ENCODE results near the gene APBB2. TPM values are rescaled to one million over a fixed set of nuclear protein-coding genes. Genes with fewer than 3 reads are reported as not detected.

Gene APBB2
- total and polyA plus RNA-seq, 4 donors = 4.8 to 31.5 (median 11.2) TPM

GRCh38 chr4:41156574-41156973 is 57.8 kb downstream of the APBB2 start (continued):
- TF ChIP-seq RXRA (IDR thresholded peaks at IDR 0.05) (no peak), YY1 (IDR thresholded peaks at IDR 0.05) (no peak)

DNA sequence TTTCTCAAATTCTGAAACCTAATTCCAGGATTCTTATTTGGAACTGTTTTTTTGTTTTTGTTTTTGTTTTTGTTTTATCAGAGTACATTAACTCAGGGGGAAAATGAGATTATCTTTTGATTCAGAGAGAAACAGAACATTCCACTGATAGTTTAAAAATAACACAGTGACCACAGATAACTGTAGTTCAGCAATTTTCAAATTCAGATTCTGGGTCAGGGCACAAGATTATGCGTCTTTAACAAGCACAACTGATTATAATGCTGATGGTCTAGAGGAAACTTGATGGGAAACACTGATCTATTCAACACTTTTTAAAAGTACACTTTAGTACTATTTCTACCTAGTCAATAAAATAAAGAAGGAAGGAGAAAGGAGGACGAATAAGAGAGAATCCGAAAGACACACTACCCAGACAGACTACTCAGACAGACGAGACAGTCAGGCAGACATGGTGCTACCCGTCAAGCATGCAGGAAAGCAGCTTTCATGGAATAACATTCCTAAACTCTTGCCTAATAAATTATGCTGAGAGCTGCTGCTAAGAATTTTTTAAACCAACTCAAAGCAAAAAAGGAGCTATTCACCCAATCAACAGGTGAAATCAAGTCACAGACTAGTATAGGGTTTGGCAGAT is 59.0 kb downstream of the APBB2 start:
- Histone ChIP-seq H3K27ac (ENCODE audit: low read depth in 1 of 2, low read length in 2 of 2) (no peak overlapping the region), H3K9me3 (ENCODE audit: control insufficient read depth in 4 of 4, low read length in 3 of 4) (no peaks in the 10 kb centered on the region), H3K9ac (ENCODE audit: low read depth in 1 of 2, low read length in 2 of 2) (no peak overlapping the region), H3K27me3 (ENCODE audit: control insufficient read depth in 4 of 4, insufficient read depth in 4 of 4, low read length in 3 of 4) (no peaks in the 10 kb centered on the region), H3K36me3 (ENCODE audit: control insufficient read depth in 4 of 4, insufficient read depth in 3 of 4, low read depth in 1 of 4, low read length in 3 of 4) (no peaks in the 10 kb centered on the region), H3K4me1 (ENCODE audit: control insufficient read depth in 4 of 4, insufficient read depth in 4 of 4, low read length in 3 of 4) (peaks cover 0 to 13% (median 6%) of the 10 kb centered on the region in 4 donors), H3K4me3 (ENCODE audit: low read depth in 1 of 3, low read length in 3 of 3) (no peak overlapping the region)
- 79% methylated on average over 5 of the region's 5 CpGs for WGBS
- TF ChIP-seq RXRA (IDR thresholded peaks at IDR 0.05) (no peak), YY1 (IDR thresholded peaks at IDR 0.05) (no peak), JUND (IDR thresholded peaks at IDR 0.05) (no peak), FOXA1 (IDR thresholded peaks at IDR 0.05) (no peak), TAF1 (conservative IDR thresholded peaks at IDR 0.05) (no peak), NR2F2 (IDR thresholded peaks at IDR 0.05) (no peak), EGR1 (IDR thresholded peaks at IDR 0.05; ENCODE audit: low read depth in 2 of 2) (no peak), SP1 (IDR thresholded peaks at IDR 0.05) (no peak), RAD21 (IDR thresholded peaks at IDR 0.05) (no peak), HNF4A (conservative IDR thresholded peaks at IDR 0.05) (no peak), FOXA2 (IDR thresholded peaks at IDR 0.05) (no peak), GABPA (IDR thresholded peaks at IDR 0.05 in 1 of 2, conservative IDR thresholded peaks at IDR 0.05 in 1 of 2) (no peak)
- TF ChIP-seq, protein P1, sequence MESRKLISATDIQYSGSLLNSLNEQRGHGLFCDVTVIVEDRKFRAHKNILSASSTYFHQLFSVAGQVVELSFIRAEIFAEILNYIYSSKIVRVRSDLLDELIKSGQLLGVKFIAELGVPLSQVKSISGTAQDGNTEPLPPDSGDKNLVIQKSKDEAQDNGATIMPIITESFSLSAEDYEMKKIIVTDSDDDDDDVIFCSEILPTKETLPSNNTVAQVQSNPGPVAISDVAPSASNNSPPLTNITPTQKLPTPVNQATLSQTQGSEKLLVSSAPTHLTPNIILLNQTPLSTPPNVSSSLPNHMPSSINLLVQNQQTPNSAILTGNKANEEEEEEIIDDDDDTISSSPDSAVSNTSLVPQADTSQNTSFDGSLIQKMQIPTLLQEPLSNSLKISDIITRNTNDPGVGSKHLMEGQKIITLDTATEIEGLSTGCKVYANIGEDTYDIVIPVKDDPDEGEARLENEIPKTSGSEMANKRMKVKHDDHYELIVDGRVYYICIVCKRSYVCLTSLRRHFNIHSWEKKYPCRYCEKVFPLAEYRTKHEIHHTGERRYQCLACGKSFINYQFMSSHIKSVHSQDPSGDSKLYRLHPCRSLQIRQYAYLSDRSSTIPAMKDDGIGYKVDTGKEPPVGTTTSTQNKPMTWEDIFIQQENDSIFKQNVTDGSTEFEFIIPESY (IDR thresholded peaks at IDR 0.05) = no peak
- TF ChIP-seq, protein P2, sequence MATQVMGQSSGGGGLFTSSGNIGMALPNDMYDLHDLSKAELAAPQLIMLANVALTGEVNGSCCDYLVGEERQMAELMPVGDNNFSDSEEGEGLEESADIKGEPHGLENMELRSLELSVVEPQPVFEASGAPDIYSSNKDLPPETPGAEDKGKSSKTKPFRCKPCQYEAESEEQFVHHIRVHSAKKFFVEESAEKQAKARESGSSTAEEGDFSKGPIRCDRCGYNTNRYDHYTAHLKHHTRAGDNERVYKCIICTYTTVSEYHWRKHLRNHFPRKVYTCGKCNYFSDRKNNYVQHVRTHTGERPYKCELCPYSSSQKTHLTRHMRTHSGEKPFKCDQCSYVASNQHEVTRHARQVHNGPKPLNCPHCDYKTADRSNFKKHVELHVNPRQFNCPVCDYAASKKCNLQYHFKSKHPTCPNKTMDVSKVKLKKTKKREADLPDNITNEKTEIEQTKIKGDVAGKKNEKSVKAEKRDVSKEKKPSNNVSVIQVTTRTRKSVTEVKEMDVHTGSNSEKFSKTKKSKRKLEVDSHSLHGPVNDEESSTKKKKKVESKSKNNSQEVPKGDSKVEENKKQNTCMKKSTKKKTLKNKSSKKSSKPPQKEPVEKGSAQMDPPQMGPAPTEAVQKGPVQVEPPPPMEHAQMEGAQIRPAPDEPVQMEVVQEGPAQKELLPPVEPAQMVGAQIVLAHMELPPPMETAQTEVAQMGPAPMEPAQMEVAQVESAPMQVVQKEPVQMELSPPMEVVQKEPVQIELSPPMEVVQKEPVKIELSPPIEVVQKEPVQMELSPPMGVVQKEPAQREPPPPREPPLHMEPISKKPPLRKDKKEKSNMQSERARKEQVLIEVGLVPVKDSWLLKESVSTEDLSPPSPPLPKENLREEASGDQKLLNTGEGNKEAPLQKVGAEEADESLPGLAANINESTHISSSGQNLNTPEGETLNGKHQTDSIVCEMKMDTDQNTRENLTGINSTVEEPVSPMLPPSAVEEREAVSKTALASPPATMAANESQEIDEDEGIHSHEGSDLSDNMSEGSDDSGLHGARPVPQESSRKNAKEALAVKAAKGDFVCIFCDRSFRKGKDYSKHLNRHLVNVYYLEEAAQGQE (IDR thresholded peaks at IDR 0.05) = no peak
- TF ChIP-seq, protein P3, sequence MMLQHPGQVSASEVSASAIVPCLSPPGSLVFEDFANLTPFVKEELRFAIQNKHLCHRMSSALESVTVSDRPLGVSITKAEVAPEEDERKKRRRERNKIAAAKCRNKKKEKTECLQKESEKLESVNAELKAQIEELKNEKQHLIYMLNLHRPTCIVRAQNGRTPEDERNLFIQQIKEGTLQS (IDR thresholded peaks at IDR 0.05) = no peak
- TF ChIP-seq, protein P4, sequence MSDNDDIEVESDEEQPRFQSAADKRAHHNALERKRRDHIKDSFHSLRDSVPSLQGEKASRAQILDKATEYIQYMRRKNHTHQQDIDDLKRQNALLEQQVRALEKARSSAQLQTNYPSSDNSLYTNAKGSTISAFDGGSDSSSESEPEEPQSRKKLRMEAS (IDR thresholded peaks at IDR 0.05) = no peak
- TF ChIP-seq, protein P5, sequence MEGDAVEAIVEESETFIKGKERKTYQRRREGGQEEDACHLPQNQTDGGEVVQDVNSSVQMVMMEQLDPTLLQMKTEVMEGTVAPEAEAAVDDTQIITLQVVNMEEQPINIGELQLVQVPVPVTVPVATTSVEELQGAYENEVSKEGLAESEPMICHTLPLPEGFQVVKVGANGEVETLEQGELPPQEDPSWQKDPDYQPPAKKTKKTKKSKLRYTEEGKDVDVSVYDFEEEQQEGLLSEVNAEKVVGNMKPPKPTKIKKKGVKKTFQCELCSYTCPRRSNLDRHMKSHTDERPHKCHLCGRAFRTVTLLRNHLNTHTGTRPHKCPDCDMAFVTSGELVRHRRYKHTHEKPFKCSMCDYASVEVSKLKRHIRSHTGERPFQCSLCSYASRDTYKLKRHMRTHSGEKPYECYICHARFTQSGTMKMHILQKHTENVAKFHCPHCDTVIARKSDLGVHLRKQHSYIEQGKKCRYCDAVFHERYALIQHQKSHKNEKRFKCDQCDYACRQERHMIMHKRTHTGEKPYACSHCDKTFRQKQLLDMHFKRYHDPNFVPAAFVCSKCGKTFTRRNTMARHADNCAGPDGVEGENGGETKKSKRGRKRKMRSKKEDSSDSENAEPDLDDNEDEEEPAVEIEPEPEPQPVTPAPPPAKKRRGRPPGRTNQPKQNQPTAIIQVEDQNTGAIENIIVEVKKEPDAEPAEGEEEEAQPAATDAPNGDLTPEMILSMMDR (IDR thresholded peaks at IDR 0.05; ENCODE audit: low read depth, low read length, missing input control) = no peak
- no peak for DNase-seq (ENCODE audit: low spot score)

Measured in liver (tissue), 9 donors.